K562 (cell line): ENCODE measurements around the gene BBS1. TPM values are rescaled to one million over a fixed set of nuclear protein-coding genes. Genes with fewer than 3 reads are reported as not detected.

Source experiments
- CBX2 ChIP-seq: fragments of 200-600 bp; sonication (generic); IDR thresholded peaks from one replicate; pipeline ENCODE4 v1.6.1; 2012; ENCODE audit warnings: mild to moderate bottlenecking, low read length, inconsistent platforms; ENCODE audit not compliant: insufficient read depth, poor library complexity, severe bottlenecking
- CEBPG ChIP-seq, 3 experiments: fragments of 200-800 bp in 1 of 3; sonication (Bioruptor generic) in 1 of 3; sonication (generic) in 1 of 3; formaldehyde crosslinking in 1 of 3; IDR thresholded peaks in 2 of 3; conservative IDR thresholded peaks in 1 of 3; 2 replicates each; pipeline versions ENCODE4 v1.6.1 to v1.8.0; 2016 to 2022; ENCODE audit warnings: missing compliant biosample characterization in 2 of 3, missing genetic modification characterization in 2 of 3, mild to moderate bottlenecking in 1 of 3, missing genetic modification reagents in 1 of 3
- HOXB6 ChIP-seq: fragments of 250-450 bp; sonication (Bioruptor Pico); IDR thresholded peaks from 2 replicates; pipeline ENCODE4 v1.5.1; 2022; ENCODE audit warnings: mild to moderate bottlenecking, borderline replicate concordance
- KLF10 ChIP-seq: fragments of 250-450 bp; sonication (Bioruptor Pico); IDR thresholded peaks from 2 replicates; pipeline ENCODE4 v1.6.1; 2021; ENCODE audit warnings: matching md5 sums
- LARP7 ChIP-seq: fragments of 450-650 bp; IDR thresholded peaks from 2 replicates; pipeline ENCODE4 v1.6.1; 2016
- NR2C1 ChIP-seq, 2 experiments: fragments of 450-650 bp; IDR thresholded peaks; 2 replicates each; pipeline ENCODE4 v1.6.1; 2017; ENCODE audit warnings: mild to moderate bottlenecking in 2 of 2, antibody characterized with exemption in 1 of 2, inconsistent platforms in 1 of 2, missing compliant biosample characterization in 1 of 2, missing genetic modification characterization in 1 of 2
- SIN3A ChIP-seq, 2 experiments: fragments of 150-350 bp in 1 of 2; IDR thresholded peaks; 2 replicates each; pipeline ENCODE4 v1.6.1; 2011 to 2016; ENCODE audit warnings: borderline replicate concordance in 2 of 2, low read depth in 2 of 2, low read length in 2 of 2, mild to moderate bottlenecking in 2 of 2, moderate library complexity in 2 of 2; ENCODE audit not compliant: control insufficient read depth in 1 of 2
- SMARCA5 ChIP-seq: fragments of 450-650 bp; IDR thresholded peaks from 2 replicates; pipeline ENCODE4 v1.6.1; 2016
- SMARCC2 ChIP-seq: fragments of 450-650 bp; IDR thresholded peaks from 2 replicates; pipeline ENCODE4 v1.6.1; 2017; ENCODE audit warnings: antibody characterized with exemption, moderate library complexity, mild to moderate bottlenecking, low read depth
- TAL1 ChIP-seq: fragments of 450-650 bp; IDR thresholded peaks from 2 replicates; pipeline ENCODE4 v1.6.1; 2016; ENCODE audit warnings: mild to moderate bottlenecking
- ZEB2 ChIP-seq: fragments of 450-650 bp; IDR thresholded peaks from 2 replicates; pipeline ENCODE4 v1.6.1; 2016
- ZNF699 ChIP-seq: fragments of 250-450 bp; sonication (Bioruptor Pico); IDR thresholded peaks from 2 replicates; pipeline ENCODE4 v1.8.0; 2021; ENCODE audit warnings: mild to moderate bottlenecking, moderate library complexity; ENCODE audit not compliant: insufficient replicate concordance
- polyA plus RNA-seq, 8 experiments: library from polyadenylated mRNA; depleted of rRNA in 4 of 8; stranded (reverse) in 5 of 8; unstranded in 3 of 8; fragments of >200 nt; fragmentation: Nextera tagmentation in 2 of 8; fragmentation: Illumina TruSeq in 1 of 8; extraction: Ambion mirVana in 2 of 8; extraction: Trizol in 1 of 8; gene quantifications; 2 replicates each; pipeline versions ENCODE4 v1.2.1 to v1.2.3, GENCODE V29; 2011 to 2014; ENCODE audit warnings: inconsistent platforms in 1 of 8, missing spikeins in 1 of 8
- total RNA-seq, 7 experiments: library from RNA; depleted of rRNA in 6 of 7; stranded (reverse); fragments of >200 nt in 6 of 7; fragmentation: Illumina TruSeq in 2 of 7; extraction: Trizol in 2 of 7; gene quantifications; 2 replicates each; pipeline versions ENCODE4 v1.2.1 to v1.2.3, GENCODE V29; 2011 to 2021; ENCODE audit warnings: low replicate concordance in 1 of 7
- TF ChIP-seq, protein P1 (sequence below), 3 experiments: IDR thresholded peaks in 2 of 3; conservative IDR thresholded peaks in 1 of 3; 2 replicates each; pipeline ENCODE4 v1.5.1; 2011 to 2012; ENCODE audit warnings: low read length in 3 of 3, mild to moderate bottlenecking in 3 of 3, control low read depth in 2 of 3, improper control_type of control experiment in 1 of 3, inconsistent platforms in 1 of 3, low read depth in 1 of 3, mixed read lengths in 1 of 3, moderate library complexity in 1 of 3; ENCODE audit not compliant: insufficient read depth in 2 of 3
- TF ChIP-seq, protein P2 (sequence below): fragments of 250-450 bp; sonication (Bioruptor Pico); IDR thresholded peaks from 2 replicates; pipeline ENCODE4 v1.4.0; 2020; ENCODE audit warnings: borderline replicate concordance
- TF ChIP-seq, protein P3 (sequence below): fragments of 250-450 bp; sonication (Bioruptor Pico); IDR thresholded peaks from 2 replicates; pipeline ENCODE4 v1.5.0; 2020; ENCODE audit warnings: mild to moderate bottlenecking, borderline replicate concordance
- TF ChIP-seq, protein P4 (sequence below), 2 experiments: IDR thresholded peaks in 1 of 2; conservative IDR thresholded peaks in 1 of 2; 2 replicates each; pipeline ENCODE4 v1.6.1; 2016; ENCODE audit warnings: low read depth in 2 of 2, mild to moderate bottlenecking in 1 of 2, missing compliant biosample characterization in 1 of 2, missing genetic modification characterization in 1 of 2, moderate library complexity in 1 of 2

The BBS1 gene
- total and polyA plus RNA-seq, 9 of the 15 experiments (the other 6 are each of a cell fraction or from before 2014, with no cell fraction given), result 9.0 to 19.8 (median 12.1) TPM

DNA sequence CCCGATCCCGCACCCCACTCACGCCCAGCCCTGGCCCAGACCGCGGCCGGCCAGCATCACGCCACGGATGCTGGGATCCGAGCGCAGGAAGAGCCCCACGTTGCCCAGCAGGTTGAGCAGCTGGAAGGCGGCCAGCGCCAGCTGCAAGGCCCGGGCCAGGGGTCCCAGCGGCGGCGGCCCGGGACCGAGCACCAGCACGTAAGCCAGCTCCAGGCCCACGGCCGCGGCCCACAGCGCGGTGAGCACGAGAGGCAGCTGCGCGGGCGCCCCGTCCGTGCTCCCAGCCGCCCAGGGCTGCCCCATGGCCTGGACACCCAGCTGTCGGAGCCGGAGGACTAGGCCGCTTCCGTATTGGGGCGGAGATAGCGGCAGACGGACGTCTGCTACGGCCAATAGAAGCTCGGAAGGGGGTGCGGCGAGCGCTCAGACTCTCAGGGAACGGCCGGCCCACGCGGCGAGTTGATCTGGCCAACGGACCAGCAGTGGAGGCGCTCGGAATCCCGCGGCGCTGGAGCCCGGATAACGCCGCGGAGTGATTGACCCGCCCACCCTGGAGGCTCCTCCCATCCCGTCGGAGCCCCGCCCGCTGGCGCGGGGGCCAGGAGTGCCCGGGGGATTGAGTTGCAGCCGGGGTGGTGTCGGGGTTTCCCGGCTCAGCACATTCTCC, 35.4 kb downstream of the BBS1 start, which contains the start of gene ZDHHC24 (continued):
- TF ChIP-seq, protein P1, sequence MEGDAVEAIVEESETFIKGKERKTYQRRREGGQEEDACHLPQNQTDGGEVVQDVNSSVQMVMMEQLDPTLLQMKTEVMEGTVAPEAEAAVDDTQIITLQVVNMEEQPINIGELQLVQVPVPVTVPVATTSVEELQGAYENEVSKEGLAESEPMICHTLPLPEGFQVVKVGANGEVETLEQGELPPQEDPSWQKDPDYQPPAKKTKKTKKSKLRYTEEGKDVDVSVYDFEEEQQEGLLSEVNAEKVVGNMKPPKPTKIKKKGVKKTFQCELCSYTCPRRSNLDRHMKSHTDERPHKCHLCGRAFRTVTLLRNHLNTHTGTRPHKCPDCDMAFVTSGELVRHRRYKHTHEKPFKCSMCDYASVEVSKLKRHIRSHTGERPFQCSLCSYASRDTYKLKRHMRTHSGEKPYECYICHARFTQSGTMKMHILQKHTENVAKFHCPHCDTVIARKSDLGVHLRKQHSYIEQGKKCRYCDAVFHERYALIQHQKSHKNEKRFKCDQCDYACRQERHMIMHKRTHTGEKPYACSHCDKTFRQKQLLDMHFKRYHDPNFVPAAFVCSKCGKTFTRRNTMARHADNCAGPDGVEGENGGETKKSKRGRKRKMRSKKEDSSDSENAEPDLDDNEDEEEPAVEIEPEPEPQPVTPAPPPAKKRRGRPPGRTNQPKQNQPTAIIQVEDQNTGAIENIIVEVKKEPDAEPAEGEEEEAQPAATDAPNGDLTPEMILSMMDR (IDR thresholded peaks at IDR 0.05 in 2 of 3, conservative IDR thresholded peaks at IDR 0.05 in 1 of 3; ENCODE audit: insufficient read depth in 2 of 3, low read depth in 1 of 3, low read length in 3 of 3), result no peak
- TF ChIP-seq, protein P2, sequence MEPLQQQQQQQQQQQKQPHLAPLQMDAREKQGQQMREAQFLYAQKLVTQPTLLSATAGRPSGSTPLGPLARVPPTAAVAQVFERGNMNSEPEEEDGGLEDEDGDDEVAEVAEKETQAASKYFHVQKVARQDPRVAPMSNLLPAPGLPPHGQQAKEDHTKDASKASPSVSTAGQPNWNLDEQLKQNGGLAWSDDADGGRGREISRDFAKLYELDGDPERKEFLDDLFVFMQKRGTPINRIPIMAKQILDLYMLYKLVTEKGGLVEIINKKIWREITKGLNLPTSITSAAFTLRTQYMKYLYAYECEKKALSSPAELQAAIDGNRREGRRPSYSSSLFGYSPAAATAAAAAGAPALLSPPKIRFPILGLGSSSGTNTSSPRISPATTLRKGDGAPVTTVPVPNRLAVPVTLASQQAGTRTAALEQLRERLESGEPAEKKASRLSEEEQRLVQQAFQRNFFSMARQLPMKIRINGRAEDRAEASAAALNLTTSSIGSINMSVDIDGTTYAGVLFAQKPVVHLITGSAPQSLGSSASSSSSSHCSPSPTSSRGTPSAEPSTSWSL (CRISPR knock-in tag), result no peak
- no peak for TF ChIP-seq KLF10 (CRISPR knock-in tag)
- TF ChIP-seq CBX2, result no peak
- TF ChIP-seq, protein P3, sequence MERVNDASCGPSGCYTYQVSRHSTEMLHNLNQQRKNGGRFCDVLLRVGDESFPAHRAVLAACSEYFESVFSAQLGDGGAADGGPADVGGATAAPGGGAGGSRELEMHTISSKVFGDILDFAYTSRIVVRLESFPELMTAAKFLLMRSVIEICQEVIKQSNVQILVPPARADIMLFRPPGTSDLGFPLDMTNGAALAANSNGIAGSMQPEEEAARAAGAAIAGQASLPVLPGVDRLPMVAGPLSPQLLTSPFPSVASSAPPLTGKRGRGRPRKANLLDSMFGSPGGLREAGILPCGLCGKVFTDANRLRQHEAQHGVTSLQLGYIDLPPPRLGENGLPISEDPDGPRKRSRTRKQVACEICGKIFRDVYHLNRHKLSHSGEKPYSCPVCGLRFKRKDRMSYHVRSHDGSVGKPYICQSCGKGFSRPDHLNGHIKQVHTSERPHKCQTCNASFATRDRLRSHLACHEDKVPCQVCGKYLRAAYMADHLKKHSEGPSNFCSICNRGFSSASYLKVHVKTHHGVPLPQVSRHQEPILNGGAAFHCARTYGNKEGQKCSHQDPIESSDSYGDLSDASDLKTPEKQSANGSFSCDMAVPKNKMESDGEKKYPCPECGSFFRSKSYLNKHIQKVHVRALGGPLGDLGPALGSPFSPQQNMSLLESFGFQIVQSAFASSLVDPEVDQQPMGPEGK (CRISPR knock-in tag), result no peak
- TF ChIP-seq SMARCC2, result no peak
- TF ChIP-seq SMARCA5, result no peak
- no peak for TF ChIP-seq LARP7
- no peak for TF ChIP-seq CEBPG (CRISPR knock-in tag; IDR thresholded peaks at IDR 0.05)
- TF ChIP-seq CEBPG (tag; conservative IDR thresholded peaks at IDR 0.05 in 1 of 2, IDR thresholded peaks at IDR 0.05 in 1 of 2), result no peak
- TF ChIP-seq TAL1, result no peak
- no peak for TF ChIP-seq ZEB2
- TF ChIP-seq SIN3A (IDR thresholded peaks at IDR 0.05; ENCODE audit: borderline replicate concordance in 2 of 2, control insufficient read depth in 1 of 2, low read depth in 2 of 2, low read length in 2 of 2), result peak; percentile 94 to 95; a peak in 3 of 4 replicates
- 0 out of 2 replicates have a peak, but pooled peaks have one; percentile 26 for TF ChIP-seq HOXB6 (CRISPR knock-in tag)
- TF ChIP-seq NR2C1 (IDR thresholded peaks at IDR 0.05), result no peak
- no peak for TF ChIP-seq NR2C1 (tag; IDR thresholded peaks at IDR 0.05)
- TF ChIP-seq, protein P4, sequence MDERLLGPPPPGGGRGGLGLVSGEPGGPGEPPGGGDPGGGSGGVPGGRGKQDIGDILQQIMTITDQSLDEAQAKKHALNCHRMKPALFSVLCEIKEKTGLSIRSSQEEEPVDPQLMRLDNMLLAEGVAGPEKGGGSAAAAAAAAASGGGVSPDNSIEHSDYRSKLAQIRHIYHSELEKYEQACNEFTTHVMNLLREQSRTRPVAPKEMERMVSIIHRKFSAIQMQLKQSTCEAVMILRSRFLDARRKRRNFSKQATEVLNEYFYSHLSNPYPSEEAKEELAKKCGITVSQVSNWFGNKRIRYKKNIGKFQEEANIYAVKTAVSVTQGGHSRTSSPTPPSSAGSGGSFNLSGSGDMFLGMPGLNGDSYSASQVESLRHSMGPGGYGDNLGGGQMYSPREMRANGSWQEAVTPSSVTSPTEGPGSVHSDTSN (CRISPR knock-in tag; IDR thresholded peaks at IDR 0.05; ENCODE audit: low read depth), result peak; percentile 74
- TF ChIP-seq, protein P4 (tag; conservative IDR thresholded peaks at IDR 0.05; ENCODE audit: low read depth), result peak; percentile 94
- TF ChIP-seq ZNF699 (CRISPR knock-in tag), result no peak
